Measurements from ENCODE around the gene EEF2K.

DNA sequence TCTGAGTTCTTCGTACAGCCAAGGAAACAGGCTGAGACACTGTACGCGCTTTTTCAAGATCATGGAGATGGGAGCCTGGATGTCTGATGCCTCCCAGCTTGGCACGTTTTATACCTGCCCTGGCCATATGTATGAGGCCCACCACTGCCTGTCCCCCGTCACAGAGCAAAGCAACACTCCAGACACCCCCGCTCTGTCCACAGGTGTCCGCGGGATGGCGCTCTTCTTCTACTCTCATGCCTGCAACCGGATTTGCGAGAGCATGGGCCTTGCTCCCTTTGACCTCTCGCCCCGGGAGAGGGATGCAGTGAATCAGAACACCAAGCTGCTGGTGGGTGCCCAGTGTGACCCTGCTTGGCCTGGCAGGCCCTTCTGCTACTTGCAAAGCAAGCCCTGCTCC, 51.4 kb downstream of the EEF2K start:
- TF ChIP-seq, protein P1, sequence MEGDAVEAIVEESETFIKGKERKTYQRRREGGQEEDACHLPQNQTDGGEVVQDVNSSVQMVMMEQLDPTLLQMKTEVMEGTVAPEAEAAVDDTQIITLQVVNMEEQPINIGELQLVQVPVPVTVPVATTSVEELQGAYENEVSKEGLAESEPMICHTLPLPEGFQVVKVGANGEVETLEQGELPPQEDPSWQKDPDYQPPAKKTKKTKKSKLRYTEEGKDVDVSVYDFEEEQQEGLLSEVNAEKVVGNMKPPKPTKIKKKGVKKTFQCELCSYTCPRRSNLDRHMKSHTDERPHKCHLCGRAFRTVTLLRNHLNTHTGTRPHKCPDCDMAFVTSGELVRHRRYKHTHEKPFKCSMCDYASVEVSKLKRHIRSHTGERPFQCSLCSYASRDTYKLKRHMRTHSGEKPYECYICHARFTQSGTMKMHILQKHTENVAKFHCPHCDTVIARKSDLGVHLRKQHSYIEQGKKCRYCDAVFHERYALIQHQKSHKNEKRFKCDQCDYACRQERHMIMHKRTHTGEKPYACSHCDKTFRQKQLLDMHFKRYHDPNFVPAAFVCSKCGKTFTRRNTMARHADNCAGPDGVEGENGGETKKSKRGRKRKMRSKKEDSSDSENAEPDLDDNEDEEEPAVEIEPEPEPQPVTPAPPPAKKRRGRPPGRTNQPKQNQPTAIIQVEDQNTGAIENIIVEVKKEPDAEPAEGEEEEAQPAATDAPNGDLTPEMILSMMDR (conservative IDR thresholded peaks at IDR 0.05; ENCODE audit: low read depth, low read length): no peak
- TF ChIP-seq EZH2 (IDR thresholded peaks at IDR 0.05; ENCODE audit: low read length, unreplicated experiment) (no peak), EZH2phosphoT487 (IDR thresholded peaks at IDR 0.05; ENCODE audit: borderline replicate concordance, low read length) (no peak)
